Aorta (tissue), 5 donors: Measurements from ENCODE around the gene CGB5. TPM values are rescaled to one million over a fixed set of nuclear protein-coding genes. Genes with fewer than 3 reads are reported as not detected.
"Not testable (repeated sequence)": the region's sequence is repeated elsewhere in the genome, so short reads cannot be mapped to it uniquely, and the experiment has no call there.

Source experiments
- ATAC-seq: fragments of 200-7000 bp; cut with Tn5 transposase; one replicate; pipeline ENCODE4 v1.9.1; 2022; ENCODE audit warnings: moderate library complexity; ENCODE audit not compliant: low FRiP score
- DNase-seq, 2 donors: peaks; one replicate each; pipeline ENCODE4 v3.0.0-alpha.2; 2020
- H3K27ac ChIP-seq, 2 donors: one replicate each; pipeline ENCODE4 v1.5.1; 2013; ENCODE audit warnings: low read length in 2 of 2, mild to moderate bottlenecking in 2 of 2, moderate library complexity in 2 of 2, control low read depth in 1 of 2, inconsistent platforms in 1 of 2, low read depth in 1 of 2
- H3K27me3 ChIP-seq, 2 donors: one replicate each; pipeline ENCODE4 v1.6.1; 2013; ENCODE audit warnings: control low read depth in 1 of 2, low read length in 1 of 2, mild to moderate bottlenecking in 1 of 2, moderate library complexity in 1 of 2; ENCODE audit not compliant: insufficient read depth in 2 of 2, control insufficient read depth in 1 of 2
- H3K36me3 ChIP-seq, 2 donors: one replicate each; pipeline ENCODE4 v1.6.1; 2013; ENCODE audit warnings: control low read depth in 1 of 2, low read length in 1 of 2, mild to moderate bottlenecking in 1 of 2; ENCODE audit not compliant: insufficient read depth in 2 of 2, control insufficient read depth in 1 of 2
- H3K4me1 ChIP-seq, 2 donors: one replicate each; pipeline ENCODE4 v1.6.1; 2013; ENCODE audit warnings: low read length in 2 of 2, control low read depth in 1 of 2, mild to moderate bottlenecking in 1 of 2, moderate library complexity in 1 of 2; ENCODE audit not compliant: insufficient read depth in 2 of 2, control insufficient read depth in 1 of 2
- H3K4me3 ChIP-seq, 2 donors: one replicate each; pipeline ENCODE4 v1.5.1; 2013; ENCODE audit warnings: low read length in 2 of 2, control low read depth in 1 of 2, mild to moderate bottlenecking in 1 of 2
- H3K9me3 ChIP-seq: one replicate; pipeline ENCODE4 v1.6.1; 2013; ENCODE audit warnings: mild to moderate bottlenecking, low read length; ENCODE audit not compliant: control insufficient read depth
- WGBS, 2 donors: extraction: QIAGEN DNeasy Blood & Tissue Kit; methylation state at CpG; one replicate each; pipeline ENCODE4 v1.1.7; 2013; 5-methylcytosine and 5-hydroxymethylcytosine counted together
- intact Hi-C, 2 donors: fragments of 100-400 bp; cut with DNase I; formaldehyde crosslinking; loops; one replicate each; pipeline versions ENCODE4 v1.14.2 to v1.15.0; 2022
- polyA plus RNA-seq, 2 donors: library from polyadenylated mRNA; stranded (reverse); fragments of 200-250 nt; gene quantifications; one replicate each; pipeline ENCODE4 v1.2.3, GENCODE V29; 2013
- total RNA-seq, 2 donors: library from RNA; stranded (reverse); fragmentation: NEBNext Ultra II Directional; extraction: Animal tissue kit (Norgen Biotek cat#: 25700); gene quantifications; one replicate each; pipeline ENCODE4 v1.2.1, GENCODE V29; 2021
- donor health status: healthy with polysubstance abuse.
- donor health status: Bipolar disorder and iron deficiency.
- donor health status: DM: no; HTN: no; CAD: no.
- donor health status: DM: no; HTN: no; CAD: no.
- donor health status: DM: yes; HTN: yes; CAD: no.

The CGB5 gene
- total and polyA plus RNA-seq, 4 donors, result not detected

DNA sequence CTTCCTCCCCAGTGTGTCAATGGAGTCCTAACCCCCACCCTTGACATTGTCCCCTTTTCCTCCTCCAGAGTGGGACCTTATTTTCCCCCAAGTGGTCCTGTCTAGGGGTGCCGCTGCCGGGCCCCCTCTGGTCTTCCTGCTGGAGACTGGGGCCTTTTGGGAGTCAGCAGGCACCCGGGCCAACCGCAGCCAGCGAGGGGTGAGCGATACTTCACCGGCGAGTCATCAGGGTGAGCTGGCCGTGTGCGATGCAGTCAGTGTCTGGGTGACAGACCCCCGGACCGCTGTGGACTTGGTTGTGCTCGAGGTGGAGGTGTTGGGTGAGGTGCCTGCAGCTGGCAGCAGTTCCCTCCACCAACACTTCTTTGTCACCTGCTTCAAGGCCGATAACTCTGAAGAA, 13.9 kb upstream of the CGB5 start:
- 85 to 90% methylated on average over 12 to 14 of the region's 14 CpGs for WGBS, 2 donors
- H3K27ac ChIP-seq, H3K27me3 ChIP-seq, intact Hi-C loops, DNase-seq, H3K4me3 ChIP-seq, H3K4me1 ChIP-seq, H3K9me3 ChIP-seq, ATAC-seq, H3K36me3 ChIP-seq: not testable (repeated sequence)

DNA sequence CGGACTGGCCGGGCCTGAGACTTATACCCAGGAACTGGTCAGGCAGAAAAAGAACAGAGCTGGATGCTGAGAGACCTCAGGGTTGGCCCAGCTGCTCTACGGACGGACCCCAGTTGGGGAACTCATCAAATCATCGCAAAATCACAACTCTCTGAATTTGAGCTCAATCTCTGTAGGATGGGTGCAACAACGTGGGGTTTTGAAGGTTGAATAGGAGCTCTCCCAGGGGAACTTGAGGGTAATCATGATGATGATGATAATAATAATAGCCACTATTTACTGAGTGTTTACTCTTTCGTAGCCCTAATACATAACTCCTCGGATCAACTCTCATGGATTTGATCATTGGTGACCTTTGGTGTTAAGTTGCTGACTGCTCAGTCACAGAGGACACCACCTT, 13.3 kb upstream of the CGB5 start:
- ATAC-seq, H3K36me3 ChIP-seq, H3K27ac ChIP-seq, DNase-seq, H3K9me3 ChIP-seq, H3K4me3 ChIP-seq, intact Hi-C loops, H3K4me1 ChIP-seq, H3K27me3 ChIP-seq: not testable (repeated sequence)
- 91 to 96% methylated on average over 2 to 6 of the region's 8 CpGs for WGBS, 2 donors

DNA sequence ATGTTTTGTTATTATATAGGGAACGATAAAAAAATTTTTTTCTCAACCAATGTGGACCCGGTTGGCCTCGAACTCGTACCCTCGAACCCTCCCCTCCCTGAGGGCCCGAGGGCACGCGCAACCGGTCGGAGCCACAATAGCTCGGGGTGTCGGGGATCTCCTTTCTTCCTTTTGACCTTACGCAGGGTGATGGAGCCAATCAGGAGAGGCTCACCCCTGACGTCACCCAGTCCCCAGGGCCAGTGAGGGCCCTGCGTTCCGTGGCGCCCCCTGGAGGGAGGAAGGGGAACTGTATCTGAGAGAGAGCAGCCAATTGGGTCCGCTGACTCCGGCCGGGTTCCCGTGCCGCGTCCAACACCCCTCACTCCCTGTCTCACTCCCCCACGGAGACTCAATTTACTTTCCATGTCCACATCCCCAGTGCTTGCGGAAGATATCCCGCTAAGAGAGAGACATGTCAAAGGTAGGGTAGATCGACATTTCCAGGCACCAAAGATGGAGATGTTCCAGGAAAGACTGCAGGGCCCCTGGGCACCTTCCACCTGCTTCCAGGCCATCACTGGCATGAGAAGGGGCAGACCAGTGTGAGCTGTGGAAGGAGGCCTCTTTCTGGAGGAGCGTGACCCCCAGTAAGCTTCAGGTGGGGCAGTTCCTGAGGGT, 11.9 kb upstream of the CGB5 start, which contains the start of gene CGB2:
TSS of gene CGB2 (plus strand) at position 249 of the 660 bp plus-strand sequence. CDS start at position 455, 206 bp downstream.
- H3K4me3 ChIP-seq, DNase-seq, H3K27ac ChIP-seq, ATAC-seq, H3K36me3 ChIP-seq, H3K4me1 ChIP-seq, intact Hi-C loops, H3K27me3 ChIP-seq, H3K9me3 ChIP-seq: not testable (repeated sequence)
- 17 to 25% methylated on average over 25 to 28 of the region's 28 CpGs for WGBS, 2 donors

DNA sequence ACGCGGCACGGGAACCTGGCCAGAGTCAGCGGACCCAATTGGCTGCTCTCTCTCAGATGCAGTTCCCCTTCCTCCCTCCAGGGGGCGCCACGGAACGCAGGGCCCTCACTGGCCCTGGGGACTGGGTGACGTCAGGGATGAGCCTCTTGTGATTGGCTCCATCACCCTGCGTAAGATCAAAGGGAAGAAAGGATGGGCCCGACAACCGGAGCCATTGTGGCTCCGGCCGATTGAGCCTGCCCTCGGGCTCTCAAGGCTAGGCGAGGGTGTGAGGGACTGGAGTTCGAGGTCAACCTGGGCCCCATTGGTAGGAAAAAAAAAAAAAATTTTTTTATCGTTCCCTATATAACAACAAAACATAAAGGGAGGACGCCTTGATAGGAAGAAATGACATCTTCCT, 6.8 kb upstream of the CGB5 start, which contains the start of gene CGB1:
TSS of gene CGB1 (minus strand) at position 81 of the 400 bp plus-strand sequence. CDS start 184 bp downstream, outside the sequence.
- WGBS, 2 donors, result 53 to 55% methylated on average over 14 to 18 of the region's 18 CpGs
- H3K4me1 ChIP-seq, H3K4me3 ChIP-seq, H3K27me3 ChIP-seq, H3K36me3 ChIP-seq, H3K27ac ChIP-seq, H3K9me3 ChIP-seq, ATAC-seq, intact Hi-C loops, DNase-seq: not testable (repeated sequence)

DNA sequence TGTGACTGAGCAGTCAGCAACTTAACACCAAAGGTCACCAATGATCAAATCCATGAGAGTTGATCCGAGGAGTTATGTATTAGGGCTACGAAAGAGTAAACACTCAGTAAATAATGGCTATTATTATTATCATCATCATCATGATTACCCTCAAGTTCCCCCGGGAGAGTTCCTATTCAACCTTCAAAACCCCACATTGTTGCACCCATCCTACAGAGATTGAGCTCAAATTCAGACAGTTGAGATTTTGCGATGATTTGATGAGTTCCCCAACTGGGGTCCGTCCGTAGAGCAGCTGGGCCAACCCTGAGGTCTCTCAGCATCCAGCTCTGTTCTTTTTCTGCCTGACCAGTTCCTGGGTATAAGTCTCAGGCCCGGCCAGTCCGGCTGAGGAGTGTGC, 5.5 kb upstream of the CGB5 start:
- H3K27ac ChIP-seq, H3K36me3 ChIP-seq, H3K27me3 ChIP-seq, H3K9me3 ChIP-seq, intact Hi-C loops, H3K4me3 ChIP-seq, H3K4me1 ChIP-seq, DNase-seq, ATAC-seq: not testable (repeated sequence)
- WGBS, 2 donors, result 90% methylated on average over 5 to 7 of the region's 8 CpGs

DNA sequence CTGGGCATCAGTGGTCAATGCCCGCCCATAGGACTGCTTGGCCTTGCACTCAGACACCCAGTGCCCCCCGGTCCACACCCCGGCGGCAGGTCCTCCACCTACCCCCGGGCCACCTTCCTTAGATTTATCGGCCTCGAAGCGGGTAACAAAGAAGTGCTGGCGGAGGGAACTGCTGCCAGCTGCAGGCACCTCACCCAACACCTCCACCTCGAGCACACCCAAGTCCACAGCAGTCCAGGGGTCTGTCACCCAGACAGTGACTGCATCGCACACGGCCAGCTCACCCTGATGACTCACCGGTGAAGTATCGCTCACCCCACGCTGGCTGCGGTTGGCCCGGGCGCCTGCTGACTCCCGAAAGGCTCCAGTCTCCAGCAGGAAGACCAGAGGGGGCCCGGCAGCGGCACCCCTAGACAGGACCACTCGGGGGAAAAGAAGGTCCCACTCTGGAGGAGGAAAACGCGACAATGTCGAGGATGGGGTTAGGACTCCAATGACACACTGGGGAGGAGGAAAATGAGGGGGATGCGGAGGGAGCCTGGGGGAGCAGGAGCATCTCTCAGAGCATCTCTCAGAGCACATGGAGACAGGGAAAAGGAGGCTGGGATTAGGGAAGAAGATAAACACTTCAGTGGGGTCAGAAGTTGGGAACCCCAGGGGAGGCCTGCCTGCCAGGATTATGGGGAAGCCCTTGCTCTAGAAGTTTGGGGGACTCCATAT, 4.9 kb upstream of the CGB5 start:
- H3K4me1 ChIP-seq, H3K9me3 ChIP-seq, H3K36me3 ChIP-seq, DNase-seq, H3K4me3 ChIP-seq, intact Hi-C loops, H3K27me3 ChIP-seq, H3K27ac ChIP-seq, ATAC-seq: not testable (repeated sequence)
- 82 to 88% methylated on average over 25 to 26 of the region's 26 CpGs for WGBS, 2 donors

DNA sequence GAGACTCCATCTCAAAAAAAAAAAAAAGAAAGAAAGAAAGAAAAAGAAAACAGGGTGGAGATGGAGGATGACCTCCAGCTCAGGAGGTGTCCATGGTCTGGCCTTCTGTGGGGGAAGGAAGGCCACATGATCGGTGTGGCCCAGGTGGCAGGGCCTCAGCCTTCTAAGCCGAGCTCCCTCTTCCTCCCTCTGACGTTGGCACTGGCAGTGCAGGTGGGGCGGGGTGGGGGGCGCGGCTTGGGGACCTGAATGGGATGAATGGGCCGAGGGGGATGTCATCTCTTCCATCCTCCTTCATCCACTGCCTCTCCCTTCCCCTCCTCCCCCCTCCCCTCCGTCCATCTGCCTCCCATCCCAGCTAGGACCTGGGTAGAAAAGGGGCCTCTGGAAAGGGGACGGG, 3.9 kb upstream of the CGB5 start:
- WGBS, 2 donors, result 73 to 79% methylated on average over 6 to 9 of the region's 9 CpGs
- H3K27ac ChIP-seq, H3K27me3 ChIP-seq, intact Hi-C loops, H3K4me1 ChIP-seq, DNase-seq, H3K9me3 ChIP-seq, ATAC-seq, H3K36me3 ChIP-seq, H3K4me3 ChIP-seq: not testable (repeated sequence)

DNA sequence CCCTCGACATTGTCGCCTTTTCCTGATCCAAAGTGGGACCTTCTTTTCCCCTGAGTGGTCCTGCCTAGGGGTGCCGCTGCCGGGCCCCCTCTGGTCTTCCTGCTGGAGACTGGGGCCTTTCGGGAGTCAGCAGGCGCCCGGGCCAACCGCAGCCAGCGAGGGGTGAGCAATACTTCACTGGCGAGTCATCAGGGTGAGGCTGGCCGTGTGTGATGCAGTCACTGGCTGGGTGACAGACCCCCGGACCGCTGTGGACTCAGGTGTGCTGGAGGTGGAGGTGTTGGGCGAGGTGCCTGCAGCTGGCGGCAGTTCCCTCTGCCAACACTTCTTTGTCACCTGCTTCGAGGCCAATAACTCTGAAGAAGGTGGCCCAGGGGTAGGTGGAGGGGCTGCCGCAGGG, 1.5 kb upstream of the CGB5 start:
- no peaks in the 10 kb centered on the region for H3K36me3 ChIP-seq
- H3K27me3 ChIP-seq, result no peaks in the 10 kb centered on the region
- DNase-seq (no peak), ATAC-seq (no peak)
- H3K9me3 ChIP-seq, result no peaks in the 10 kb centered on the region
- no peak overlapping the region for H3K4me3 ChIP-seq
- H3K27ac ChIP-seq, result no peak overlapping the region
- intact Hi-C loops, result no loop called here
- WGBS, 2 donors, result 74 to 75% methylated on average over 17 of the region's 17 CpGs
- no peaks in the 10 kb centered on the region for H3K4me1 ChIP-seq

DNA sequence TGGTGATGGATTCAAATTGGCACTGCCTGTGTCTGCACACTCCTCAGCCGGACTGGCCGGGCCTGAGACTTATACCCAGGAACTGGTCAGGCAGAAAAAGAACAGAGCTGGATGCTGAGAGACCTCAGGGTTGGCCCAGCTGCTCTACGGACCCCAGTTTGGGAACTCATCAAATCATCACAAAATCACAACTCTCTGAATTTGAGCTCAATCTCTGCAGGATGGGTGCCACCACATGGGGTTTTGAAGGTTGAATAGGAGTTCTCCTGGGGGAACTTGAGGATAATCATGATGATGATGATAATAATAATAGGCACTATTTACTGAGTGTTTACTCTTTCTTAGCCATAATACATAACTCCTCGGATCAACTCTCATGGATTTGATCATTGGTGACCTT, 982 bp upstream of the CGB5 start:
- H3K4me3 ChIP-seq, H3K27ac ChIP-seq, H3K36me3 ChIP-seq, H3K27me3 ChIP-seq, ATAC-seq, H3K4me1 ChIP-seq, intact Hi-C loops, H3K9me3 ChIP-seq, DNase-seq: not testable (repeated sequence)
- 85 to 88% methylated on average over 2 to 4 of the region's 4 CpGs for WGBS, 2 donors
